ENCODE results near the gene SYCP1. TPM values are rescaled to one million over a fixed set of nuclear protein-coding genes. Genes with fewer than 3 reads are reported as not detected.

Gene SYCP1
- total and polyA plus RNA-seq, 2 of the 8 experiments (the other 6 are each of a cell fraction or from before 2014, with no cell fraction given) = 0.11 to 0.26 TPM

GRCh38 chr1:115036814-115037507, 182.3 kb downstream of the SYCP1 start (continued):
- TF ChIP-seq CHD7 (IDR thresholded peaks at IDR 0.05; ENCODE audit: insufficient replicate concordance, low read length) = no peak
